ENCODE results near the gene MYO5B. TPM values are rescaled to one million over a fixed set of nuclear protein-coding genes. Genes with fewer than 3 reads are reported as not detected.
A peak's percentile ranks its signal among the peaks of the same experiment; 100 is the strongest.

MYO5B gene
- polyA plus RNA-seq, 4 donors = 23.8 to 28.4 (median 27.0) TPM

DNA sequence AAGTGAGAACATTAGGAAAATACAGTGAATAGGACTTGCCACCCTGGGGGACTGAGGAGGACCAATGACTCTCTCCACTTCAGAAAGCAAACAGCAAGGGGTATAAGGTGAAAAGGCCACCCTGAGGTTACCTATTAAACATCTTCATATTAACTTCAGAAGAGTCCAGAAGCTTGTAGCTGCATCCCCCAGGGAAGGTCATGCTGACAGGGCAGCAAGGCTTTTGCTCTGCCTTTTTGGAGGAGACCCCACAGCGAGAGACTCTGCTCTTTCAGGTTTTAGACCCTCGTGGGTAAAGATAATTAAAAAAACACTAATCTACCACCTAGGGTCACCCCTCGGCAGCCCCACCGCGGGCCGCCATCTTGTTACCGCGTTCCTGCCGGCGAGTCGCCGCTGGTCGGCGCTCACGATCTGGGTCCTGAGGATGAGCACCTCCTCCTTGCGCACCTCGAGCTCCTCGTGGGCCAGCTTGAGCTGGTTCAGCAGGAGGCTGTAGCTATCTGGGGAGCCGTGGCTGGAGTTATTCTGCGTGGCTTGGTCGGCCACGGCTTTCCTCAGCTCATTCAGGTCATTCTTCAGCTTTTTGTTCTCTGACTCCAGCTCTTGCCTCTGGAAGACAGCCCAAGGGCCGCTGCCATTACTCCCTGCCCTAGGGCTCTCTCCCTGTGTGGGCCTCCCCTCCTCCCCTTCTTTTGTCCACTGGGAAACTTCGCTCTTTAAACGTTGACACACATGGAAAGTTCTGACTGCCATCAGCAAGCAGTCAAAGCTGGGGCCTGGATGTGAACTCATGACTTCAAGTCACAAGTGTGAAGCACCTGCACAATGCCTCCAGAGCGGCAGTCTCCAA, 331.0 kb downstream of the MYO5B start:
- DNase-seq (ENCODE audit: low read depth in 4 of 4, low spot score in 2 of 4) = no peak

DNA sequence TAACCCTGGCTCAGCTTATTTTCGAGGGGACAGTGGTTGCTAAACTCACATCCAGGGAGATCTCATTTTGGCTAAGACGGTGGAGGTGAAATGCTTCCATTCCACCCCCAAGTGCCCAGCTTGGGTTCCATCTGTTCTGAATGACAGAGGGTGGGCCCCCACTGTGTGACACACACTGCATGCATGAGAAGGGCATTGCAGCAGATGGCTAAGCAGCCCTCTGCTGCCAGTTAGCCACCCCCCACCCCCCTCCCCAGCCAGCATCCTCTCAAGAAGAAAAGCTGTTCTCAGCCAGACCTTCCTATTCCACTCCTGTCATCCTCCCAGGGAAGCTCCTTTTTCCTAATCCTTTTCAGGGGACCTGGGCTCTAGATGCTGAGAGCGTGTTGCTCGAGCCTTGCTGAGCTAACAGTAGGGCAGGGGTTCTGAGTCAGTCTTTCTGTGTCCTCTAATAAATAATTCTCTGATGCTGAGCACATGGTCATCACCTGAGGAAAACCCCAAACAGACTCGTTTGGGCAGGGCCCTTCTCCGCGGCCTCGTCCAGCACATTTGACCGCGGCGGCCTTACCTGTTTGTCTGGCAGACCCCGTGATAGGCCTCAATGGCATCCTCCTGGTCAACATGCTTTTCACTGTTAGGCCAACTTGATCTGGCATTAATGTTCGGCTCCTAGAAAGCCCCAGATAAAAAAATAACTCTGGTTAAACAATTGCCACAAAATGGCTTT, 332.1 kb downstream of the MYO5B start:
- no peak for DNase-seq (ENCODE audit: low read depth in 4 of 4, low spot score in 2 of 4)

DNA sequence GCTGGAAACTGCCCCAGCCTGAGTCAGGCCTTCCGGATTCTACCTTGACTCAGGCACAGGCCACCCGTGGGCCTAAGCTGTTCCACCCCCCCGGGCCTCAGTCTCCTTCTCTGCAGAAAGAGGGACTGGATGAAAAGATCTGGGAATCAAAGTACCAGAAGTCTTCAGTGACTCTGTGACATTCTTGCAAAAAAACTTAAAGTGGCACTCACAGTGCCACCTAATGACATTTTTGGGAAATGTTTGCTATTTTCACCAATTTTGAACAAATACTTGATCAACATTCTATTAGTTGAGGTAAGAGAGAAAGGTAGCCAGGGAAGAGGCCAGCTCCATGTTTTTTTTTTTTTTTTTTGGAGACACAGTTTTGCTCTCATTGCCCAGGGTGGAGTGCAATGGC, 333.3 kb downstream of the MYO5B start:
- DNase-seq (ENCODE audit: low read depth in 4 of 4, low spot score in 2 of 4) = no peak

DNA sequence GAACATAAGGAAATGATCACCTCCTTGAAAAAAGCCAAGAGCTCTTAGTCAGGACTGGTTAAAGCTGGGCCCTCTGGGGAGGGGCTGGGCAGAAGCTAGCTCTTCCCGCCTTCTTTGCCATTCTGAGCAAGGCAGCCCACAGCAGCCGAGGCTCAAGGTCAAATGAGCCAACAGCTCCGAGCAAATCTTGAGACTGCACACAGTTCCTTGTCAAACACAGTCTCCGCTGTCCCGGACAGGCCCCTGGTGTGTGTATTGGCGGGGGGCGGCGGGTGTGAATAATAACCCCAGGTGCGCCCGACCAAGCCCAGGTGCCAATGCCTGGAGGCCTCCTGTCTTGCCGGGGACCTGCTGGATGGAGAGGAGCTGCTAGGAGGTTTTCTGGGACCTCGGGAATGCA, 335.2 kb downstream of the MYO5B start:
- DNase-seq (ENCODE audit: low read depth in 4 of 4, low spot score in 2 of 4) = no peak

DNA sequence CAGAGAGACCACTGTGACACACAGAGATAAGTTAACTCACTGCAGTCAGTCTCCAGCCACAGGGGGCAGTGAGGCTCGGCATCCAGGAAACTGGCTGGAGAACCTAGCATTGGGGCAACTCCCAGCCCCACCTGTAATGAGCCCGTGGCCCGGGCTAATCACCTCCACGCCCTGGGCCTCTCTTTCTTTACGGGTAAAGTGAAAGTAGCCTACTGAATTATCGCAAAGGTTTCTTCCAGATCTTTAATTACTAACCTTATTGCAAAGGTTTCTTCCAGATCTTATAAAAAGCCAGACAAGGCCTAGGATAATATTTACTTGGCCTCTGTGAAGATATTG, 336.0 kb downstream of the MYO5B start:
- DNase-seq (ENCODE audit: low read depth in 4 of 4, low spot score in 2 of 4) = no peak

DNA sequence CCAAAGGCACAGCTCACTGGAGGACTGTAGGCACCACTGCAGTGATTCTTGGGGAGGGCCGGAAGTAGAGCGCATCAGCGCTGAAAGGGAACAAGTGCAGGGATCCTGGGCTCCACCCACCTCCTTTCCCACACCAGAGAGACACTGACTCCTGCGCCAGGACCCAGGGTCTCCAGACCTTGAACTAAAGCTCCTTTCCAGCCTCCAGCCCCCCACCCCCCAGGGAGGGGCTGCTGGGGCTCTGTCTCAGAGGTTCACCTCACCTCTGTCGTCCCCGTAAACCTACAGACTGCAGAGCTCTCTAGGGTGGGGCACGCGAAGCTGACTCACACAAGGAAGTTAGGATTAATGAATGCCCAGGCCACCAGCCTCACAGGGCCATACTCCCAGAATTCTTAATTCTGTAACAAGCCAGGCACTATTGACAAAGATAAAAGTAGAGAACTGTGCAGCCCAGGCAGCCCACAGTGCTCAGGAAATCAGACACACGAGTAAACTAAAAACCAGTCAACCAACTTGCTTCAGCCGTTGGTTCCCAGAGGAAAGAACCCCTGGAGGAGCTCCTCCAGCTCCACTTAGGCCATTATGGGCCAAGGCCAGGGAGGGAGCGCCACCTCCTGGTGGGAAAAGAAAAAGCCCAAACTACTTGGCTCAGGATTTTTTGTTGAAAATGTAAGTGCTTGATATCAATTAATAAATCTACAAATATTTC, 336.5 kb downstream of the MYO5B start:
- DNase-seq (ENCODE audit: low read depth in 4 of 4, low spot score in 2 of 4) = peak; percentile 48 to 75 (median 56)

DNA sequence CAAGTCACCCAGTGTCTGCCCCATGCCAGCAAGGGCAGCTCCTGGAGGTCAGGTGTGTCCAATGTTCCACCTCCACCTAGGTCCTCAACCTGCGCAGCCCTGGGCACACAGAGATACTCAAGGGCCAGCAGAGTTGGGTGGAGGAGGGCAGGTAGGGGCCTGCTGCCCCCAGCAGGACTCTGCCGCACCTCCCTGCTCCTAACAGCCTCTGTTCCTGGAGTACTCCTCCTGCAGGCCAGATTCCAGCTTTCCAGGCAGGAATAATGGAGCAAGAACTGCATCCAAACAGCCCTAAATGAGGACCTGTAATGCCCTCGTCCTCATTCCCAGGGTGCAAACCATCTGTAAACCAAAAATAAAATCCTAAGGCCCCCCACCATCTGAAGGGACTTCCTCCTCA, 337.2 kb downstream of the MYO5B start:
- DNase-seq (ENCODE audit: low read depth in 4 of 4, low spot score in 2 of 4) = no peak

DNA sequence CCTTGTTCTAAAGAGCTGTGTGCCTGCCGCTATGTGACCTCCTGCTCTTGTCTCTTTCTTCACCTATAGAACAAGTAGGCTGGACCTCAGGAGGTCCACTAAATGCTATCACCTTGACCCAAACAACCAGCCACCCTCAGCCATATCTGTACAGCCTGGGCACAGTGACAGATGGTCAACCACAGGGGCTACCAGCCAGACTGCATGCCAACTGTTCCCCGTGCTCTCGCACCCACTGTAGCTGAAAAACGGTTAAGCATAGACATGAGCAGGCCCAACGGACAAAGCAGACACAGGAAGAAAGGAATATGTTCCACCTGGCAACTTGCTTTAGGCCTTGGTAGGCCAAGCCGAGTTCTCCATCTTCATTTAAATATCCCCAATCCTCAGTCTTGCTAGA, 338.5 kb downstream of the MYO5B start:
- no peak for DNase-seq (ENCODE audit: low read depth in 4 of 4, low spot score in 2 of 4)

DNA sequence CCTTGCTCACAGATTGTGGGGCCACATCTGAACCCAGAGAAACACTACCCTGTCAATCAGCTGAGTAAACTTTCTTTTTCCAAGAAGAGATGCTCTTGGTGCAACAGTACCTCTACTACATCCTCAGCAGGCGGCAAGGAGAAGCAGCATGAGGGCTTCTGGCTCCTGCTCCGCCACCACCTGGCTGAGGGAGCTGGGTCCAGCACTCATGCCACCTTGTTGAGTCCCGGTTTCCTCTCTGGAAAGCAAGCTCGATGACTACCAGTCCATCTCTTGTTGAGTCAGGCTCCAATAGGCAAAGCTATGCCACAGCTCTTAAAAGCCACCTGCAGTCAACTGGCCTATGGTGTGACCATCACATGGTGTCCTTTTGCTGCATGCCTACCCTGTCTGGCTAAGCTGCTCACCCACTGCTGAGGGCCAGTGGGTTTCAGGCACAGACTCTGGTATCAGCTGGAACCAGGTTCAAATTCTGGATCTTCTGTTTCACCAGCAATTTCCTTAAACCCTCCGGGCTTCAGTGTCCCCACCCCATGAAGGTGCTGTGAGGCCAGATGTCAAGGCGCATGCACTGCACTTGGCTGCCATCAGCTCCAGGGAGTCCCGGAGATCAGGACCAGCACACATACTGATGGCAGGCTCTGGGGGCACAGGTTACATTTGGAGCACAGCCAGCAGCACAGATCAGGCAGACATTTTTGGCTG, 339.1 kb downstream of the MYO5B start:
- no peak for DNase-seq (ENCODE audit: low read depth in 4 of 4, low spot score in 2 of 4)

DNA sequence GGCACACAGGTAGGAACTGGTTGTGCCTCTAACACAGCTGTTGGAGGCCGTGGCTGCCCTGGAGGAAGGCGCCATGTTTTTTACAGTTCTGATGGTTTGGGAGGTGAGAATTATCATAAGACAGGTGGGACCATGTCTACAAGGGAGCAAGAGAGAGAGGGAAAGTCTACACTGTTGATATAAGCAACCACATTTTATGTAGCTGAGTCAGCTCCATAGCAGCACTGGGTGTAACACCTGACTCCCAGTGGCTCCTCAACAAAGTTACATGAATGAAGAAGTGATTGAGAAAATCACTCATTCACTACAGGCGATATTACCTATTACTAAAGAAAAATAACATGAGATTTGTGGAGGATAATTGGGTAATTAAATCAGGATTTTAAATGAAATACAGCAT, 340.3 kb downstream of the MYO5B start:
- no peak for DNase-seq (ENCODE audit: low read depth in 4 of 4, low spot score in 2 of 4)

DNA sequence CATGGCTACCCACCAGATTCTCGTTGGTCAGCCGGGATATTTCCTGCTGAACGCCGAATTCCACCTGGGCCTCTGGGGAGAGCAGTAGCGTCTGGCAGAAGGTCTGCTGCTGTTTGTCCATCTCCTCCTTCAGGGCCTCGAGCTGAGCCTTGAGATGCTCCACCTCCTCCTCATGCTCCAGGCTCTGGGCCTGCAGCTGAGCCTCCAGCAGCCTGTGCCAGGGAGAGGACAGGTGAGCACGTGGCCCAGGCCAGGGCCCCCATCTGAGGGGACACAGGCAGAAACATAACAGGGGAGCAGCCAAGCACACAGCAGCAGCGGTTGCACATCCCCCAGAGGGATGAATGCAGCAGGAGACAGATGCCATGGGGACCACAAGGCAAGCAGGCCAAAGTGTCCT, 341.5 kb downstream of the MYO5B start:
- no peak for DNase-seq (ENCODE audit: low read depth in 4 of 4, low spot score in 2 of 4)

DNA sequence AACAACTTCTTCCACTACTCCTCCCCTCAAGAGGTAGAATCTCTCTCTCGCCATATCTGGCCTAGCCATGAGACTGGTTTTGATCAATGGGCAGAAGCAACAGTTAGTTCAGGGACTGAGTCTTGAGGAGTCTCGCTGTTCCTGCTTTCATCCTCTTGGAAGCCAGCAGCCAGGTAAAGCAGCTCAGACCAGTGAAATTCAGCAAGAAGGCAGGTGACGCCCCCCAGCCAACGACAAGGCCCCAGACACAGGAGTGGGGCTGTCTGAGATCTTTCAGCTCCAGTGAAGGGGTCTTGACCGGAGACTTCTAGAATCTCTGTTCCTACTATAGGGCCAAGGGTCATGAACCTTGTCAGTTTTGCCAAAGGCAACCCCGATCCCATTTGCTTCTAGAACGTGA, 341.9 kb downstream of the MYO5B start:
- DNase-seq (ENCODE audit: low read depth in 4 of 4, low spot score in 2 of 4) = no peak

DNA sequence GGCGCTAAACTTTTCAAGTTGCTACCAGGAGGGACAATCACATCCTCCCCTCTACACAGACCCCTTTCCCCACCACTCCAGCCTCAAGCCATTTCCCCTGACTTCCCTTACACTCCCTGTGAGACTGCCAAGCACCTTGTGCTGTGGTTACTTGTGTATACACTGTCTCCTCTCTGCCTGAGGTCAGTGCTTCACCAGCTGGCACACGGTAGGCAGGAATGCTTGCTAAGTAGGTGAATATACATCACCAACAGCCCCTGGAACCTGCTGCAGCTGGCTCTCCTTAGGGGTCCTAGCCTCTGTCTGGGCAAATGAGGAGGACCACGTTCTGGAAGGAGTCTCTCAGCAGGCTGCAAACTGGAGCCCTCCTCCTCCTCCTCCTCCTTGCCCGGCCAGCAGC, 343.3 kb downstream of the MYO5B start:
- no peak for DNase-seq (ENCODE audit: low read depth in 4 of 4, low spot score in 2 of 4)

DNA sequence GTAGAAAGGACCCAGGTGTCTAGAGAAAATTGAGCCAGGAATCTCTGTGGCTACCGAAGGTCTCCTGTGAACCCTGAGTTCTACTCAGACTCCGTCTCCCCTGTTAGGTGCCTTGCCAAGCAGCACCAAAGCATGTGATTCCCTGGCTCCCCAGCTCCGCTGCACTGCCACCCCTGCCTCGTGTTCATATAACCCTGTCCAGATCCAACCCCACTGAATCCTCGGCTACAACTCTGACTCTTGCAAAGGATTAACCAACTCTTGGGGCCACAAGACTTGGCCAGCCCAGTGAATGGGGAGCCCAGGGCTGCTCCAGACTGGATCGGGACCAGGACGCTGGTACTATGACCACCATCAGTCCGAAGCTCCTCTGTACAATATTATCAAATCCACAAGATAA, 344.3 kb downstream of the MYO5B start:
- DNase-seq (ENCODE audit: low read depth in 4 of 4, low spot score in 2 of 4) = no peak

DNA sequence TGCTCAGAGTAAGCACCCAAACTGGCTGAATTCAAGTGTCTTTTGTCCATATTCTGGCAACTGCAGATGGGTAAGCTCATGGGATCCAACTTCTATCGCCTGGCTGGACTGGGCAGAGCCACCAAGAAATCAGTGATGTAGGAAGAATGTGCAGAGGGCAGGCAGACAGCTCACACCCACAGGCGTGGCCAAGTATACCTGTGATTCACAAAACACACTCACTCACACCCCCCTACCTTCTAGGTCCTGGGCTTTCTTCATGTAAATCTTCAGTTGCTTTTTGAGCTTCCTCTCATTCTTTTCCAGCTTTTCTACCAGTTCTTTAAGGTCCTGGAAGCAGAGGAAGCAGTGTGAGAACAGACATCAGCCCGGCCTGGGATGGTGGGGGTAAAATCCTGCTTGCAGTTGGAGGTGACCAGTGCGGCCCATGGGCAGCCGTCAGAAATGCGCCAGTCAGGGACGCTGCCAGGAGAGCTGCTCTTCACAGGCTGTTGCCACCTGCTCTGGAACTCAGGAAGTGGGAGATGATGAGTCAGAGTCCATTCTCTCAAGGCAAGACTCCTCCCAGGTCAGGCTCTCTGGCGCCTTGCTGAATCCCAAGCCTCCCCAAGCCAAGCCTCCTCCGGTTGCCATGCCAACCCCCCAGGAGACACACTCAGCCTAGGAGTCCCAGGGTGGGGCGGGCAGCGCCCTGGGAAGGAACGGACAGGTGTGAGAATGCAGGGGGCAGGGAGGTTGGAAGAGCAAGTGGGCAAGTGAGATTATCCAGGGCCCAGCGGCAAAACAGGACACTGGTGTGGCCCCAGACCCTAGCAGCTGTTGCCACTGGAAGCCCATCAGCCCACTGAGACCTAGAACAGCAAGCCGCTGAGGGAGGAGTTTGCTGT, 345.4 kb downstream of the MYO5B start:
- no peak for DNase-seq (ENCODE audit: low read depth in 4 of 4, low spot score in 2 of 4)

DNA sequence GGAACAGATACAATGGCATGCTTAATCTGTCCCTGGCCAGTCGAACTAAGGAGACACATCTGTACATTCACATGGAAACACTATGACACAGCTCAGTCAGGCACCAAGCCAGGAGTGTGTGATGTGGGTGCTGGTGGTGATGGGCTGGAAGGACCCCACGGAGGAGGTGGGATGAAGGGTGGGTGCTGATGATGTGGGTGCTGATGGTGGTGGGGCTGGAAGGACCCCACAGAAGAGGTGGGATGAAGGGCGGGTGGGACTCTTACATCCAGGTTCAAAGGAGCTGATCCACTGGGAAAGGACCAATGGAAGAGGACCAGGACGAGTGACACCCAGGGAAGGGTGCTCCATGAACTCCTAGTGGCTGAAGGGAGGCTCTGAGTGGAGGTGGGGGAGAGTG, 346.8 kb downstream of the MYO5B start:
- DNase-seq (ENCODE audit: low read depth in 4 of 4, low spot score in 2 of 4) = no peak

DNA sequence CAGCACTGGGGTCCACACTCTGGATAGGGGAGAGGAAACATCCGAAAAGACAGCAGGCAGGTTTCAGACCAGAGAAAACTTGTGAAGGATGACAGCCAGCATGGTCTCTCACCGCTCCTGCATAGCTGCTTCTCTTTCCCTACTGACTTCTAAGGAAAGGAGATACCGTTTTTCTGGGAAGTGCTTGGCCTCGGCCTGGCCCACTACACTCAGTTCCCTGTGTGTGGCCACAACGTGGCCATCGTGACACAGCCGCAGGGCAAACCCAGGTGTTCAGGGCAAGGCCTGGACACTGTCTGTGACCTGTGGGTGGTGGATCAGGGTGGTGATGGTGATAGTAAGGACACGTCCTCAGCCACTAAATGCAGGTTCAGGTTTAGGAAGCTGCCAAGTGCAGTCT, 347.4 kb downstream of the MYO5B start:
- no peak for DNase-seq (ENCODE audit: low read depth in 4 of 4, low spot score in 2 of 4)

DNA sequence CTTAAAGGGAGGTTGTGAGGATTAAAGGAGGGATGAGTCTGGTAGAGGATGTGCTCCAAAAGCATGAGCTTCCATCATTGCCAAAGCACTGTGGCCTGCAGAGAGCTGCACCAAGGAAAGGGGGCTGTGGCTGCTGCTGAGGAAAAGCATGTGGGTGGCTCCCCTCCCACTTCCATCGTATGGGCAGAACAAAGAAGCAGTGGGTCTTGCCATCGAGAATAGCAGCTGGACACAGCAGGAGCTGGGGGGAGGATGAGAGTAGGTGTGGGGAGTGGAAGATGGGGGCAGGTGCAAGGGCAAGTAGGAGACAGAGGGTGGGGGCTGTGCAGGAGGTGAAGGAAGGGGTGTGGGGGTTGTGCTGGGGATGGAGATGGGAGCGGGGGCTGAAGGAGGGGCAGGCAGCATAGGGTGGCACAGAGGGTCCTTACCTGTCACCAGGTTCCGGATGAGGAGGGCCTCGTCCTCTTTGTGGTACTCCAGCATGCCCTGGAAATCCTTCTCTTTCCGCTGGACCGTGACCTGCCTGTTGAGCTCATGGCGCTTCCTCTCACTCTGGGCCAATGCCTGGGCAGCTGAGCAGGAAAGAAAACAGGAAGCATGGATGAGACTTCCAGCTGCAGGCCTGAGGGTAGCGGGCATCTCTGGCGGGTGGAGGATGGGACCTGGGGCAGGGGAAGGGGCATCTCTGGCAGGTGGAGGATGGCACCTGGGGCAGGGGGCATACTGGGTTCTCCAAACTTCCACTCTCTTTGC, 348.1 kb downstream of the MYO5B start:
- DNase-seq (ENCODE audit: low read depth in 4 of 4, low spot score in 2 of 4) = no peak

DNA sequence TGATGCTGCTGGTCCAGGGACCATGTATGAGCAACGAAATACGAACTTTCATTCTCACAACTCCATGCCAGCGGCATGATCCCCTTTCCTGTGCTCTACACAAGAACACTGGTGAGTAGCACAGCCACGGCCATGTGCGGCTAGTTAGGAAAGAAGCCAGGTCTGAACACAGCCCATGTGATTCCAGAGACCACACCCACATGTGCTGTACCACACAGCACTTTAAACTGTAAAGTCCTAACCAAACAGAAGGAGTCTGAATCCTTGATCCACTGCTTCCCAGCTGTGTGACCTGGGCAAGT, 348.6 kb downstream of the MYO5B start:
- DNase-seq (ENCODE audit: low read depth in 4 of 4, low spot score in 2 of 4) = no peak

Measured in left renal cortex interstitium (tissue), 4 donors.